Esophagus squamous epithelium (tissue), 4 donors: Measurements from ENCODE around the gene FUT7.

Experiments used
- CTCF ChIP-seq, 6 experiments: fragments of 450-650 bp in 4 of 6; fragments of 200-600 bp in 2 of 6; sonication (generic) in 2 of 6; IDR thresholded peaks; one replicate each; pipeline ENCODE4 v1.5.1; 2016 to 2019; ENCODE audit warnings: antibody characterized with exemption in 6 of 6, mild to moderate bottlenecking in 4 of 6, moderate library complexity in 4 of 6
- POLR2A ChIP-seq, 4 donors: fragments of 450-650 bp; IDR thresholded peaks; one replicate each; pipeline ENCODE4 v1.6.1; 2017; ENCODE audit warnings: antibody characterized with exemption in 4 of 4, mild to moderate bottlenecking in 4 of 4, moderate library complexity in 3 of 4

DNA sequence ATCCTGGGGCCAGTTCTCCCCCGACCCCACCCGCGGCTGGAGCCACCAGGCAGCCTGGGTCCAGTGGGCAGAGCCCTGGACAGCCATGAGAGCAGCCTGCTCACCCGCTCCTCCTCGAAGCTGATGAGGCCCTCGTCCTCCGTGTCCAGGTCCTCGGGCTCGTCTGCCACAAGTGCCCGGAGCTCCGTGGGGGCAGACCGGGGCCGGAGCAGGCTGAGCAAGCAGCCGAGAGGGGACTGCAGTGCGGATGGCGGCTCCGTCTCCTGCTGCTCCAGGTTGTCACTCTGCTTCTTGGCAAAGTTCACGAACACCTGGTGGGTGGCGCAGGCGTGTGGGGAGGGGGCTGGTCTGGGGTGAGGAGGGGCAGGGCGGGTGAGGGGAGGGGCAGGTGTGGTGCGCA is 23.6 kb downstream of the FUT7 start:
- TF ChIP-seq POLR2A (IDR thresholded peaks at IDR 0.05) (no peak), CTCF (IDR thresholded peaks at IDR 0.05) (no peak)
